ENCODE data around the gene WASHC3.

WASHC3 gene

GRCh38 chr12:101968770-101969169 is 93.0 kb downstream of the WASHC3 start:
- no peak for DNase-seq (ENCODE audit: low read depth in 2 of 2)

- no peak for DNase-seq (ENCODE audit: low read depth in 2 of 2)
Measured at GRCh38 chr12:101967506-101967905, 94.3 kb downstream of the WASHC3 start.

- no peak for DNase-seq (ENCODE audit: low read depth in 2 of 2)
Measured at GRCh38 chr12:101966496-101966895, 95.3 kb downstream of the WASHC3 start.

GRCh38 chr12:101963697-101964096 is 98.1 kb downstream of the WASHC3 start:
- no peak for DNase-seq (ENCODE audit: low read depth in 2 of 2)

All from activated CD8-positive, alpha-beta memory T cell treated with anti-CD3 and anti-CD28 coated beads for 4 hours (primary cell).